NCI-H2029 treated with DMSO at 0.1 percent for 48 hours (cell line): ENCODE results near the gene PRR9.

ENCODE experiments used
- DNase-seq: peaks from one replicate; lab custom pipeline; 2025; lab: John Stamatoyannopoulos, UW

The PRR9 gene

DNA sequence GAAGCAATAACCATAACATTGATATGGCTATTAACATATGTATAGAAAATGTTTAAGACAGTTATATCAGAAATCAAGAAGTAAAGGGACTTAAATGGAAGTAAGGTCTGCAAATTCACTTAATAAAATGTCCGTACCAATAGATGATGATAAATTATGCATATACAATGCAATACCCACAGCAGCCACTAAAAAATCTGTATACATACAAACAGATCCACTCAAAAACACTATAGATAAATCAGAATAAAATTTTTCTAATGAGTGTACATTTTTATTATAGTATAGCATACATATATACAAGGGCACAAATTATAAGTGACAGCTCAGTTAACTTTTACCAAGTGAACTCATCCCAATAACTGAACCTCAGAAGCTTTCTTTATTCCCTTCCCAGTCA is 48.1 kb downstream of the PRR9 start:
- no peak for DNase-seq
